ENCODE results near the gene KLK15. TPM values are rescaled to one million over a fixed set of nuclear protein-coding genes. Genes with fewer than 3 reads are reported as not detected.

KLK15 gene
- polyA plus RNA-seq, 2 of the 4 experiments (the other 2 are of a cell fraction), result not detected

GRCh38 chr19:50832666-50833065 is 708 bp downstream of the KLK15 start:
- FAIRE-seq (no peak), DNase-seq (ENCODE audit: low read depth in 1 of 2, low spot score in 1 of 2) (no peak), ATAC-seq (no peak)
- no peaks in the 10 kb centered on the region for H3K9me3 ChIP-seq
- ChIA-PET CTCF (interaction anchor here (2.2 kb wide), 1 partner anchor 90 kb away, joined by 10 read pairs; no protein-coding TSS in a partner anchor), POLR2A (no interaction called here)
- WGBS (ENCODE audit: missing lambda C conversion rate), result 84% methylated on average over 8 of the region's 8 CpGs
- TF ChIP-seq HOXB13 (CRISPR knock-in tag; IDR thresholded peaks at IDR 0.05; ENCODE audit: low read depth) (no peak), ESRRA (IDR thresholded peaks at IDR 0.05; ENCODE audit: borderline replicate concordance, low read length) (no peak), BHLHE40 (IDR thresholded peaks at IDR 0.05; ENCODE audit: low read depth, low read length) (no peak), CHD2 (IDR thresholded peaks at IDR 0.05; ENCODE audit: low read length, partially characterized antibody) (no peak), ATOH8 (CRISPR knock-in tag; IDR thresholded peaks at IDR 0.05; ENCODE audit: low read depth) (no peak), ELK1 (IDR thresholded peaks at IDR 0.05; ENCODE audit: low read depth, low read length) (no peak), HES2 (IDR thresholded peaks at IDR 0.05) (no peak), ZSCAN20 (CRISPR knock-in tag; IDR thresholded peaks at IDR 0.05) (no peak), HEYL (CRISPR knock-in tag; IDR thresholded peaks at IDR 0.05) (no peak), JUNB (IDR thresholded peaks at IDR 0.05) (no peak), FOSB (CRISPR knock-in tag; IDR thresholded peaks at IDR 0.05) (no peak), CBX2 (IDR thresholded peaks at IDR 0.05; ENCODE audit: borderline replicate concordance, low read depth) (no peak), RNF2 (IDR thresholded peaks at IDR 0.05; ENCODE audit: borderline replicate concordance, low read depth) (no peak), MAX (IDR thresholded peaks at IDR 0.05) (no peak)
- no peak overlapping the region for H3K4me2 ChIP-seq
- no peak overlapping the region for H3K4me3 ChIP-seq
- H3K27ac ChIP-seq, result no peak overlapping the region
- H3K4me1 ChIP-seq, result peaks cover 9% of the 10 kb centered on the region; the same call in 1 of the 3 replicates

GRCh38 chr19:50831026-50831396 is 2.4 kb downstream of the KLK15 start:
- 31% methylated on average over 7 of the region's 7 CpGs for WGBS (ENCODE audit: missing lambda C conversion rate)
- no peak overlapping the region for H3K4me3 ChIP-seq
- FAIRE-seq (no peak), ATAC-seq (no peak), DNase-seq (ENCODE audit: low read depth in 1 of 2, low spot score in 1 of 2) (no peak)
- no peak overlapping the region for H3K4me2 ChIP-seq
- no peak overlapping the region for H3K27ac ChIP-seq
- H3K4me1 ChIP-seq, result peaks cover 6% of the 10 kb centered on the region; the same call in 1 of the 3 replicates
- no peaks in the 10 kb centered on the region for H3K9me3 ChIP-seq
- CTCF ChIA-PET, result interaction anchor here (1.4 to 2.2 kb wide), 2 partner anchors 9 to 190 kb away, joined by 7 to 8 read pairs; no protein-coding TSS in a partner anchor
- peak; percentile 46 for TF ChIP-seq ZFP36 (IDR thresholded peaks at IDR 0.05; ENCODE audit: borderline replicate concordance, partially characterized antibody)
- no peak for TF ChIP-seq ATOH8 (CRISPR knock-in tag; IDR thresholded peaks at IDR 0.05; ENCODE audit: low read depth)
- TF ChIP-seq CTCF (IDR thresholded peaks at IDR 0.05), result no peak
- TF ChIP-seq GATA3 (IDR thresholded peaks at IDR 0.05; ENCODE audit: borderline replicate concordance), result no peak
- no peak for TF ChIP-seq CBX2 (IDR thresholded peaks at IDR 0.05; ENCODE audit: borderline replicate concordance, low read depth)
- no peak for TF ChIP-seq REST (IDR thresholded peaks at IDR 0.05)
- POLR2A ChIA-PET, result no interaction called here

Data from A549 (cell line).